Transverse colon (tissue), 4 donors: ENCODE results near the gene CCDC68. TPM values are rescaled to one million over a fixed set of nuclear protein-coding genes. Genes with fewer than 3 reads are reported as not detected.

ENCODE experiments used
- DNase-seq: peaks from one replicate; pipeline ENCODE4 v3.0.0-alpha.2; 2019
- H3K27ac ChIP-seq, 4 donors: fragments of 200-600 bp; sonication (generic); 2 replicates each; pipeline ENCODE4 v1.5.1; 2016 to 2018; ENCODE audit warnings: inconsistent platforms in 4 of 4
- H3K27me3 ChIP-seq: fragments of 200-600 bp; sonication (generic); 2 replicates; pipeline ENCODE4 v1.5.1; 2017; ENCODE audit warnings: inconsistent platforms
- H3K36me3 ChIP-seq, 4 donors: fragments of 200-600 bp; sonication (generic); 2 replicates each; pipeline ENCODE4 v1.5.1; 2017 to 2019; ENCODE audit warnings: inconsistent platforms in 4 of 4
- H3K4me1 ChIP-seq, 4 donors: fragments of 200-600 bp; sonication (generic); 2 replicates each; pipeline ENCODE4 v1.5.1; 2017 to 2020; ENCODE audit warnings: inconsistent platforms in 4 of 4
- H3K4me3 ChIP-seq, 4 donors: fragments of 200-600 bp; sonication (generic); 1 replicate in 1 of 4; 2 replicates in 3 of 4; pipeline versions ENCODE4 v1.5.1 to v1.6.1; 2017 to 2019; ENCODE audit warnings: inconsistent platforms in 4 of 4
- H3K9me3 ChIP-seq, 2 donors: fragments of 200-600 bp; sonication (generic); 2 replicates each; pipeline ENCODE4 v1.5.1; 2017 to 2019; ENCODE audit warnings: inconsistent platforms in 2 of 2
- EP300 ChIP-seq: sonication (generic); formaldehyde crosslinking; IDR thresholded peaks from one replicate; pipeline ENCODE4 v1.6.1; 2017; ENCODE audit warnings: antibody characterized with exemption, low read depth
- POLR2A ChIP-seq: fragments of 450-650 bp; IDR thresholded peaks from one replicate; pipeline ENCODE4 v1.6.1; 2016; ENCODE audit warnings: antibody characterized with exemption, mild to moderate bottlenecking, moderate library complexity
- POLR2AphosphoS5 ChIP-seq, 3 donors: sonication (generic); formaldehyde crosslinking; IDR thresholded peaks; one replicate each; pipeline ENCODE4 v1.6.1; 2016; ENCODE audit warnings: antibody characterized with exemption in 3 of 3
- WGBS, 2 donors: methylation state at CpG; one replicate each; pipeline ENCODE4 v1.1.5; 2018; ENCODE audit warnings: low coverage in 1 of 2; 5-methylcytosine and 5-hydroxymethylcytosine counted together
- in situ Hi-C, 4 donors: fragments of 200-750 bp; cut with MboI; loops; one replicate each; pipeline versions ENCODE4 v1.15.0 to v1.15.1; 2017; ENCODE audit warnings: low sequenced_read_pairs in 3 of 4, low pct_ligation_motif_present in 1 of 4, low pct_unique_long_range_greater_than_20kb in 1 of 4
- intact Hi-C: fragments of 100-400 bp; cut with DNase I; formaldehyde crosslinking; loops from one replicate; pipeline ENCODE4 v1.15.1; 2023; ENCODE audit warnings: low total_unique reads
- total RNA-seq, 4 donors: library from RNA; depleted of rRNA; stranded (reverse); fragments of >200 nt; gene quantifications; one replicate each; pipeline ENCODE4 v1.1.0, GENCODE V29; 2016
- TF ChIP-seq, protein P1 (sequence below), 5 experiments: fragments of 200-600 bp in 3 of 5; fragments of 450-650 bp in 2 of 5; sonication (generic) in 3 of 5; IDR thresholded peaks; 1 replicate in 2 of 5; 2 replicates in 3 of 5; pipeline ENCODE4 v1.5.1; 2016 to 2017; ENCODE audit warnings: antibody characterized with exemption in 5 of 5, inconsistent platforms in 3 of 5, mild to moderate bottlenecking in 2 of 5, moderate library complexity in 1 of 5

CCDC68 gene
- total RNA-seq, 4 donors from 2014 or later: 24.9 to 109 (median 78.2) TPM

DNA sequence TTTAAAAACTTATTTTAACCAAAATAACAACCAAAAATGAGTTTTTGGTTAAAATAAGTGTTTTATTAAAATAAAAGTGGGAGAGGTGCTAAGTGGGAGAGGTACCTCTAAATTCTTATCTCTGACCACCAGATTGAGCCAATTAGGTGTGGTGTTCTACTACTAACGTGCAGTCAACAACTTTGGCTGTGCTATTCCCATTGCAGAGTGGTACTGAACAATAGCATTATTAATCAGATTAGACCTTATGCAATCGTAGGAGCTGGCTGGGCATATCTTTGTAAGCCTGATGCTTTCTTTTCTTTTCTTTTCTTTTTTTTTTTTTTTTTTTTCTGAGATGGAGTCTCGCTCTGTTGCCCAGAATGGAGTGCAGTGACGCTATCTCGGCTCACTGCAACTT lies 92.1 kb downstream of the CCDC68 start:
- Histone ChIP-seq H3K4me3 (no peak overlapping the region), H3K36me3 (no peaks in the 10 kb centered on the region), H3K27ac (no peak overlapping the region), H3K9me3 (no peaks in the 10 kb centered on the region), H3K27me3 (no peaks in the 10 kb centered on the region), H3K4me1 (no peaks in the 10 kb centered on the region)
- WGBS, 2 donors: 84 to 87% methylated on average over 5 of the region's 5 CpGs
- TF ChIP-seq, protein P1, sequence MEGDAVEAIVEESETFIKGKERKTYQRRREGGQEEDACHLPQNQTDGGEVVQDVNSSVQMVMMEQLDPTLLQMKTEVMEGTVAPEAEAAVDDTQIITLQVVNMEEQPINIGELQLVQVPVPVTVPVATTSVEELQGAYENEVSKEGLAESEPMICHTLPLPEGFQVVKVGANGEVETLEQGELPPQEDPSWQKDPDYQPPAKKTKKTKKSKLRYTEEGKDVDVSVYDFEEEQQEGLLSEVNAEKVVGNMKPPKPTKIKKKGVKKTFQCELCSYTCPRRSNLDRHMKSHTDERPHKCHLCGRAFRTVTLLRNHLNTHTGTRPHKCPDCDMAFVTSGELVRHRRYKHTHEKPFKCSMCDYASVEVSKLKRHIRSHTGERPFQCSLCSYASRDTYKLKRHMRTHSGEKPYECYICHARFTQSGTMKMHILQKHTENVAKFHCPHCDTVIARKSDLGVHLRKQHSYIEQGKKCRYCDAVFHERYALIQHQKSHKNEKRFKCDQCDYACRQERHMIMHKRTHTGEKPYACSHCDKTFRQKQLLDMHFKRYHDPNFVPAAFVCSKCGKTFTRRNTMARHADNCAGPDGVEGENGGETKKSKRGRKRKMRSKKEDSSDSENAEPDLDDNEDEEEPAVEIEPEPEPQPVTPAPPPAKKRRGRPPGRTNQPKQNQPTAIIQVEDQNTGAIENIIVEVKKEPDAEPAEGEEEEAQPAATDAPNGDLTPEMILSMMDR (IDR thresholded peaks at IDR 0.05): no peak
- TF ChIP-seq POLR2A (no peak), POLR2AphosphoS5 (IDR thresholded peaks at IDR 0.05) (no peak), EP300 (no peak)
- DNase-seq: no peak
- intact Hi-C loops (no loop called here), in situ Hi-C loops (no loop called here)

DNA sequence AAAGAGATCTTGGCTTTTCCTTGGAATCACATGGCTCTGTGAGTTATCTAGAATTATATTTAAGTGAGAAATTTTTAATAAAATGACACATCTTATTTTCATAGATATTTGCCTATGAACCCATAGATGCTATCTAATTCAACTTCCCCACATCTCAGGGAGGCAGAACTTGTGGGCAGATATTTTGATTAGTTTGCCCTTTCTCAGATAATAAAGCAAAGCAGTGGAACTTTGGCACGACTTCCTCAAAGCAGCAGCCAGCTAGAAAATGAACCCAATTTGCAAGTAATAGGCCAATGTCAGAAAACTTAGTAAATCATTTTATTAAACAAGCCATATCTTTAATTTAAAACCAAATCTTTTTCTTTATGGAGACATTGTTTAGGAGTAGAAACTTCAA lies 98.3 kb downstream of the CCDC68 start:
- Histone ChIP-seq H3K36me3 (no peaks in the 10 kb centered on the region), H3K27me3 (no peaks in the 10 kb centered on the region), H3K4me1 (no peaks in the 10 kb centered on the region), H3K9me3 (no peaks in the 10 kb centered on the region), H3K4me3 (no peak overlapping the region), H3K27ac (no peak overlapping the region)
- WGBS, 2 donors: 67 to 74% methylated on average over 1 of the region's 1 CpG
- intact Hi-C loops (no loop called here), in situ Hi-C loops (no loop called here)
- no peak for TF ChIP-seq POLR2A
- TF ChIP-seq, protein P1 (IDR thresholded peaks at IDR 0.05): no peak
- TF ChIP-seq POLR2AphosphoS5 (IDR thresholded peaks at IDR 0.05): no peak
- TF ChIP-seq EP300: no peak
- DNase-seq: no peak

DNA sequence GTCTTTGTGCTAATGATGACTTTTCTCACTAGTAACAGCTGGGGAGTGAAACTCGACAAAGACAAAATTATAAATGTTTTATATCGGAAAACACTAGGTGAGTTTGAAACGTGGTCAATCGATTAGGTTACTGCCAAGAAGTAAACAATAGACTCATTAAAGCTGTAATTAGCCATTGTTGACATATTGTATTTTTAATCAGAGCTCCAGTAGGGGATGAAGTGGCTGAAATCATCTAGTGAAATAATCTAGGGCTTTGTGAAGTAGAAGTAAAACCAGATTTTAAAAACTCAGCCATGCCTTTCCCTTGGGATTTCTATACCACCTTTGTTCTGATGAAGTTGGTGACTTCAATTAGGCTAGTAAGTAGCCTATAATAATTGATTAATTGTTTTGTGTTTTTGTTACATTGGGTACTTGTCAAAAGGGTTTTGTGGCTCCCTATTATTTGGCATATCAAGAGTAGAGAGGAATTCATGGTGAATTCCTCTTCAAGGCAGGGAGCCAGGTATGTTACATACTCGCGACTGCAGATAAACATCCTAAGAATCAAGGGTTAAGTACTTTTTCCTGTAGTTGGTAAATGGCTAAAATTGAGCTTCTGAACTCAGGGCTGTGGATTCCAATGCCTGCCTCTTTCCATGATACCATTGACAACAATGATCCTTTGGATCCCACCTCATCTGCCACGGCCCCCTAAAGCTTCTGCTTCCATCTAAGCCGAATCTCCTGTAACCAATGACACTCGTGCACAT lies 99.4 kb downstream of the CCDC68 start:
- intact Hi-C loops (no loop called here), in situ Hi-C loops (no loop called here)

DNA sequence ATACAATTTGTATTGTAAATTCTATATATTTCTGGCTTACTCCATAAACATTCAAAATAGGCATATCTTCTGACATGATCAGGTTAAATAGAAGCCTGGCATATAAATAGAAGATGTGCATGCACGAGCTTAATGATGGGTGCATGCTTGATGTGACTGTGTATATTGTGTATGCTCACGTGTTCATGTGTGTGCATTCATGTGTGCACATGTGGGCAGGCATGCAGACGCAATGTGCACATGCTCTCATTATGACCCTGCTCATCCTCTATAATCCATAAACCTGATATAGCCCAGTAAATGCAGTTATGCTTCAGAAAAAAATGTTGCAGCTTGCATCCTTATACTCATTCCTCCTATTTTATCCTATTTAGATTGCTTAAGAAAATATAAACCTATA lies 101.8 kb downstream of the CCDC68 start:
- Histone ChIP-seq H3K27ac (no peak overlapping the region), H3K27me3 (no peaks in the 10 kb centered on the region), H3K36me3 (no peaks in the 10 kb centered on the region), H3K9me3 (no peaks in the 10 kb centered on the region), H3K4me3 (no peak overlapping the region), H3K4me1 (no peaks in the 10 kb centered on the region)
- TF ChIP-seq POLR2AphosphoS5 (IDR thresholded peaks at IDR 0.05): no peak
- no peak for TF ChIP-seq POLR2A
- in situ Hi-C loops: no loop called here
- intact Hi-C loops: no loop called here
- 78 to 84% methylated on average over 3 of the region's 3 CpGs for WGBS, 2 donors
- DNase-seq: no peak

More for the DNA sequence above, 99.4 kb downstream of the CCDC68 start:
- WGBS, 2 donors: 80 to 82% methylated on average over 9 of the region's 9 CpGs
- no peaks in the 10 kb centered on the region for H3K4me1 ChIP-seq
- no peak overlapping the region for H3K4me3 ChIP-seq
- no peaks in the 10 kb centered on the region for H3K9me3 ChIP-seq
- no peaks in the 10 kb centered on the region for H3K27me3 ChIP-seq
- TF ChIP-seq POLR2AphosphoS5 (IDR thresholded peaks at IDR 0.05) (no peak), EP300 (no peak), POLR2A (no peak)
- TF ChIP-seq, protein P1 (IDR thresholded peaks at IDR 0.05): no peak
- H3K27ac ChIP-seq: no peak overlapping the region
- no peaks in the 10 kb centered on the region for H3K36me3 ChIP-seq
- no peak for DNase-seq
